CD14-positive monocyte (primary cell): ENCODE data around the gene SPRED2. TPM values are rescaled to one million over a fixed set of nuclear protein-coding genes. Genes with fewer than 3 reads are reported as not detected.

Source experiments
- DNase-seq, 3 donors: peaks; one replicate each; pipeline ENCODE4 v3.0.0-alpha.2; 2011 to 2022
- H2AFZ ChIP-seq: 2 replicates; pipeline ENCODE4 v1.6.0; 2012; ENCODE audit warnings: mild to moderate bottlenecking, low read depth, low read length, inconsistent platforms; ENCODE audit not compliant: insufficient read depth, poor library complexity, severe bottlenecking
- H3K27ac ChIP-seq, 2 donors: 1 replicate in 1 of 2; 2 replicates in 1 of 2; pipeline ENCODE4 v1.5.1; 2012 to 2013; ENCODE audit warnings: low read length in 2 of 2, control low read depth in 1 of 2, inconsistent platforms in 1 of 2, low read depth in 1 of 2, mild to moderate bottlenecking in 1 of 2
- H3K27me3 ChIP-seq, 2 donors: one replicate each; pipeline versions ENCODE4 v1.6.0 to v1.6.1; 2011 to 2013; ENCODE audit warnings: low read length in 2 of 2; ENCODE audit not compliant: control insufficient read depth in 2 of 2, insufficient read depth in 2 of 2
- H3K36me3 ChIP-seq, 2 donors: replicated peaks in 1 of 2; 1 replicate in 1 of 2; 2 replicates in 1 of 2; pipeline versions ENCODE4 v1.5.1 to v1.6.1; 2012 to 2013; ENCODE audit warnings: low read length in 2 of 2, control low read depth in 1 of 2, inconsistent platforms in 1 of 2, mild to moderate bottlenecking in 1 of 2; ENCODE audit not compliant: insufficient read depth in 2 of 2, control insufficient read depth in 1 of 2
- H3K4me1 ChIP-seq, 2 donors: 1 replicate in 1 of 2; 2 replicates in 1 of 2; pipeline versions ENCODE4 v1.5.1 to v1.6.1; 2012 to 2013; ENCODE audit warnings: low read length in 2 of 2, control low read depth in 1 of 2, inconsistent platforms in 1 of 2, mild to moderate bottlenecking in 1 of 2, moderate library complexity in 1 of 2; ENCODE audit not compliant: insufficient read depth in 2 of 2, control insufficient read depth in 1 of 2
- H3K4me2 ChIP-seq: replicated peaks from 2 replicates; pipeline ENCODE3; 2012; ENCODE audit warnings: low read length, moderate library complexity, mild to moderate bottlenecking; ENCODE audit not compliant: poor library complexity, severe bottlenecking; ENCODE audit errors: extremely low read depth
- H3K4me3 ChIP-seq, 3 experiments: fragments of 200-600 bp in 1 of 3; sonication (generic) in 1 of 3; replicated peaks in 1 of 3; 1 replicate in 2 of 3; 2 replicates in 1 of 3; pipeline ENCODE4 v1.5.1; 2011 to 2013; ENCODE audit warnings: low read length in 3 of 3, mild to moderate bottlenecking in 3 of 3, control low read depth in 2 of 3, low read depth in 2 of 3, inconsistent platforms in 1 of 3, moderate library complexity in 1 of 3
- H3K79me2 ChIP-seq: 2 replicates; pipeline ENCODE4 v1.6.0; 2012; ENCODE audit warnings: mild to moderate bottlenecking, control low read depth, inconsistent platforms, low read length, moderate library complexity; ENCODE audit not compliant: insufficient read depth
- H3K9ac ChIP-seq: 2 replicates; pipeline ENCODE4 v1.6.0; 2017; ENCODE audit warnings: low read length, mild to moderate bottlenecking; ENCODE audit not compliant: insufficient read depth, poor library complexity, severe bottlenecking
- H3K9me3 ChIP-seq, 2 donors: replicated peaks in 1 of 2; 1 replicate in 1 of 2; 2 replicates in 1 of 2; pipeline versions ENCODE4 v1.5.1 to v1.6.1; 2012 to 2013; ENCODE audit warnings: low read length in 2 of 2, control low read depth in 1 of 2; ENCODE audit not compliant: control insufficient read depth in 1 of 2, insufficient read depth in 1 of 2
- H4K20me1 ChIP-seq: 2 replicates; pipeline ENCODE4 v1.6.0; 2012; ENCODE audit warnings: mild to moderate bottlenecking, low read length, control low read depth, moderate library complexity; ENCODE audit not compliant: insufficient read depth
- H3K27ac Mint-ChIP-seq, 7 donors: one replicate each; pipeline ENCODE4 v1.8.0; 2020; ENCODE audit warnings: mild to moderate bottlenecking in 7 of 7, mixed read lengths in 7 of 7, moderate library complexity in 6 of 7, inconsistent platforms in 2 of 7
- H3K27me3 Mint-ChIP-seq, 3 donors: one replicate each; pipeline ENCODE4 v1.8.0; 2021 to 2022; ENCODE audit warnings: low read depth in 3 of 3, mild to moderate bottlenecking in 3 of 3, mixed read lengths in 3 of 3, moderate library complexity in 3 of 3, inconsistent platforms in 1 of 3
- H3K36me3 Mint-ChIP-seq, 2 donors: one replicate each; pipeline ENCODE4 v1.8.0; 2020; ENCODE audit warnings: mixed read lengths in 2 of 2, inconsistent platforms in 1 of 2, mild to moderate bottlenecking in 1 of 2
- H3K4me1 Mint-ChIP-seq: one replicate; pipeline ENCODE4 v1.8.0; 2020; ENCODE audit warnings: mild to moderate bottlenecking, mixed read lengths
- H3K4me3 Mint-ChIP-seq, 2 donors: one replicate each; pipeline ENCODE4 v1.8.0; 2020; ENCODE audit warnings: mild to moderate bottlenecking in 2 of 2, mixed read lengths in 2 of 2, moderate library complexity in 1 of 2
- H3K9me3 Mint-ChIP-seq, 7 donors: one replicate each; pipeline ENCODE4 v1.8.0; 2020 to 2022; ENCODE audit warnings: mixed read lengths in 7 of 7, mild to moderate bottlenecking in 6 of 7, moderate library complexity in 6 of 7, inconsistent platforms in 2 of 7
- WGBS: methylation state at CpG from one replicate; pipeline ENCODE4 v1.1.5; 2013; ENCODE audit warnings: missing lambda C conversion rate; ENCODE audit not compliant: insufficient coverage; 5-methylcytosine and 5-hydroxymethylcytosine counted together
- intact Hi-C, 2 donors: fragments of 100-400 bp; cut with micrococcal nuclease; formaldehyde crosslinking; loops; one replicate each; pipeline versions ENCODE4 v1.15.0 to v1.15.1; 2023
- polyA plus RNA-seq, 3 donors: library from polyadenylated mRNA; depleted of rRNA in 1 of 3; unstranded in 2 of 3; stranded (reverse) in 1 of 3; fragments of 300-500 nt in 2 of 3; fragments of >200 nt in 1 of 3; fragmentation: Illumina TruSeq in 2 of 3; gene quantifications; 1 replicate in 2 of 3; 2 replicates in 1 of 3; pipeline ENCODE4 v1.2.3, GENCODE V29; 2012 to 2021
- TF ChIP-seq, protein P1 (sequence below): fragments of 200-600 bp; IDR thresholded peaks from one replicate; pipeline ENCODE4 v1.8.0; 2022; ENCODE audit warnings: antibody characterized with exemption, mild to moderate bottlenecking

SPRED2 gene
- polyA plus RNA-seq, 3 donors: 0.20 to 2.0 (median 0.33) TPM

- DNase-seq: no peak
- H3K4me2 ChIP-seq: no peak overlapping the region
- H3K36me3 Mint-ChIP-seq: peaks cover 3 to 41% of the 10 kb centered on the region in 2 donors
- no peak overlapping the region for H3K4me3 Mint-ChIP-seq
- TF ChIP-seq, protein P1, sequence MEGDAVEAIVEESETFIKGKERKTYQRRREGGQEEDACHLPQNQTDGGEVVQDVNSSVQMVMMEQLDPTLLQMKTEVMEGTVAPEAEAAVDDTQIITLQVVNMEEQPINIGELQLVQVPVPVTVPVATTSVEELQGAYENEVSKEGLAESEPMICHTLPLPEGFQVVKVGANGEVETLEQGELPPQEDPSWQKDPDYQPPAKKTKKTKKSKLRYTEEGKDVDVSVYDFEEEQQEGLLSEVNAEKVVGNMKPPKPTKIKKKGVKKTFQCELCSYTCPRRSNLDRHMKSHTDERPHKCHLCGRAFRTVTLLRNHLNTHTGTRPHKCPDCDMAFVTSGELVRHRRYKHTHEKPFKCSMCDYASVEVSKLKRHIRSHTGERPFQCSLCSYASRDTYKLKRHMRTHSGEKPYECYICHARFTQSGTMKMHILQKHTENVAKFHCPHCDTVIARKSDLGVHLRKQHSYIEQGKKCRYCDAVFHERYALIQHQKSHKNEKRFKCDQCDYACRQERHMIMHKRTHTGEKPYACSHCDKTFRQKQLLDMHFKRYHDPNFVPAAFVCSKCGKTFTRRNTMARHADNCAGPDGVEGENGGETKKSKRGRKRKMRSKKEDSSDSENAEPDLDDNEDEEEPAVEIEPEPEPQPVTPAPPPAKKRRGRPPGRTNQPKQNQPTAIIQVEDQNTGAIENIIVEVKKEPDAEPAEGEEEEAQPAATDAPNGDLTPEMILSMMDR: no peak
- no peak overlapping the region for H3K27ac Mint-ChIP-seq
- peaks cover 11% of the 10 kb centered on the region for H3K79me2 ChIP-seq
- H3K4me1 Mint-ChIP-seq: peaks cover 22% of the 10 kb centered on the region
- no peak overlapping the region for H2AFZ ChIP-seq
- H3K36me3 ChIP-seq: no peaks in the 10 kb centered on the region
- H3K27me3 ChIP-seq: peaks cover 46 to 59% of the 10 kb centered on the region in 2 donors
- H3K4me1 ChIP-seq: peaks cover 10 to 18% of the 10 kb centered on the region in 2 donors
- H3K9ac ChIP-seq: no peak overlapping the region
- peaks cover 61% of the 10 kb centered on the region for H4K20me1 ChIP-seq
- peaks cover 46 to 60% (median 48%) of the 10 kb centered on the region in 3 donors for H3K27me3 Mint-ChIP-seq
- H3K27ac ChIP-seq: no peak overlapping the region
- no CpG with 5 or more reads among the region's 2 CpGs for WGBS
- H3K9me3 Mint-ChIP-seq: peaks cover 0 to 4% (median 0%) of the 10 kb centered on the region in 7 donors
- no peaks in the 10 kb centered on the region for H3K9me3 ChIP-seq
- intact Hi-C loops: no loop called here
- H3K4me3 ChIP-seq: no peak overlapping the region
These were observed 7.1 kb downstream of the SPRED2 start for GRCh38 chr2:65425276-65425675.

- Mint-ChIP-seq H3K27me3 (peaks cover 44 to 56% (median 48%) of the 10 kb centered on the region in 3 donors), H3K4me3 (no peak overlapping the region), H3K36me3 (peaks cover 4 to 38% of the 10 kb centered on the region in 2 donors), H3K4me1 (peaks cover 17% of the 10 kb centered on the region), H3K9me3 (peaks cover 0 to 2% (median 0%) of the 10 kb centered on the region in 7 donors), H3K27ac (no peak overlapping the region)
- H2AFZ ChIP-seq: no peak overlapping the region
- H3K9me3 ChIP-seq: no peaks in the 10 kb centered on the region
- no peaks in the 10 kb centered on the region for H3K36me3 ChIP-seq
- no peak overlapping the region for H3K27ac ChIP-seq
- H3K9ac ChIP-seq: no peak overlapping the region
- intact Hi-C loops: no loop called here
- TF ChIP-seq, protein P1: no peak
- H3K4me3 ChIP-seq: no peak overlapping the region
- H3K4me2 ChIP-seq: no peak overlapping the region
- peaks cover 10% of the 10 kb centered on the region for H3K79me2 ChIP-seq
- H3K4me1 ChIP-seq: peaks cover 7 to 13% of the 10 kb centered on the region in 2 donors
- DNase-seq: no peak
- H3K27me3 ChIP-seq: peaks cover 41 to 54% of the 10 kb centered on the region in 2 donors
- WGBS: 100% methylated on average over 2 of the region's 3 CpGs
- H4K20me1 ChIP-seq: peaks cover 64% of the 10 kb centered on the region
These were observed 8.0 kb downstream of the SPRED2 start for GRCh38 chr2:65424391-65424790.
